Measurements from ENCODE around the gene ANXA8.

The ANXA8 gene

GRCh38 chr10:47447209-47447608, 36.7 kb downstream of the ANXA8 start:
- no peak for DNase-seq (ENCODE audit: low read depth)
- no peak for TF ChIP-seq CTCF (conservative IDR thresholded peaks at IDR 0.05; ENCODE audit: low read length)

GRCh38 chr10:47445720-47446119, 38.2 kb downstream of the ANXA8 start:
- H3K4me3 ChIP-seq (ENCODE audit: low read length) = no peak overlapping the region
- no peak for TF ChIP-seq CTCF (conservative IDR thresholded peaks at IDR 0.05; ENCODE audit: low read length)
- no peak for DNase-seq (ENCODE audit: low read depth)

More at GRCh38 chr10:47447209-47447608, 36.7 kb downstream of the ANXA8 start:
- no peak overlapping the region for H3K4me3 ChIP-seq (ENCODE audit: low read length)

GRCh38 chr10:47444047-47444446, 39.9 kb downstream of the ANXA8 start:
- no peak for DNase-seq (ENCODE audit: low read depth)
- no peak for TF ChIP-seq CTCF (conservative IDR thresholded peaks at IDR 0.05; ENCODE audit: low read length)
- H3K4me3 ChIP-seq (ENCODE audit: low read length) = no peak overlapping the region

- TF ChIP-seq CTCF (conservative IDR thresholded peaks at IDR 0.05; ENCODE audit: low read length) = no peak
Observed at GRCh38 chr10:47443145-47443544, 40.8 kb downstream of the ANXA8 start.

GRCh38 chr10:47442351-47442750, 41.6 kb downstream of the ANXA8 start:
- no peak for TF ChIP-seq CTCF (conservative IDR thresholded peaks at IDR 0.05; ENCODE audit: low read length)
- no peak overlapping the region for H3K4me3 ChIP-seq (ENCODE audit: low read length)
- no peak for DNase-seq (ENCODE audit: low read depth)

More at GRCh38 chr10:47443145-47443544, 40.8 kb downstream of the ANXA8 start:
- DNase-seq (ENCODE audit: low read depth) = no peak
- H3K4me3 ChIP-seq (ENCODE audit: low read length) = no peak overlapping the region

GRCh38 chr10:47441938-47442337, 42.0 kb downstream of the ANXA8 start:
- no peak for TF ChIP-seq CTCF (conservative IDR thresholded peaks at IDR 0.05; ENCODE audit: low read length)
- no peak overlapping the region for H3K4me3 ChIP-seq (ENCODE audit: low read length)
- no peak for DNase-seq (ENCODE audit: low read depth)

- H3K4me3 ChIP-seq (ENCODE audit: low read length) = no peak overlapping the region
- TF ChIP-seq CTCF (conservative IDR thresholded peaks at IDR 0.05; ENCODE audit: low read length) = no peak
- no peak for DNase-seq (ENCODE audit: low read depth)
Observed at GRCh38 chr10:47440207-47440606, 43.7 kb downstream of the ANXA8 start.
